OCI-LY7 (cell line): ENCODE measurements around the gene YY1. TPM values are rescaled to one million over a fixed set of nuclear protein-coding genes. Genes with fewer than 3 reads are reported as not detected.

Experiments
- BruUV-seq: library from RNA; stranded (reverse); fragments of 400-500 nt; replicated peaks from 2 replicates; lab custom pipeline; 2021; lab: Mats Ljungman, UMichigan
- CTCF ChIA-PET: fragments of 300-600 bp; sonication (Branson Sonifier 250); formaldehyde crosslinking; loops from one replicate; lab custom pipeline; 2022; ENCODE audit warnings: antibody characterized with exemption; ENCODE audit not compliant: unreplicated experiment; lab: Charles Lee
- POLR2A ChIA-PET: fragments of 300-600 bp; sonication (Branson Sonifier 250); formaldehyde crosslinking; loops from one replicate; lab custom pipeline; 2022; ENCODE audit warnings: antibody characterized with exemption; lab: Charles Lee
- DNase-seq: peaks from one replicate; pipeline ENCODE4 v3.0.0-alpha.2; 2015; ENCODE audit warnings: low spot score
- H2AFZ ChIP-seq: fragments of 200-600 bp; sonication (generic), shearing (Covaris generic); 2 replicates; pipeline ENCODE4 v1.6.1; 2014; ENCODE audit warnings: mild to moderate bottlenecking, antibody characterized with exemption, low read length, moderate library complexity
- H3K27ac ChIP-seq: fragments of 200-600 bp; sonication (generic); 2 replicates; pipeline ENCODE4 v1.5.1; 2014; ENCODE audit warnings: mixed run types, low read depth, mild to moderate bottlenecking, moderate library complexity, low read length, inconsistent platforms; ENCODE audit not compliant: poor library complexity, severe bottlenecking
- H3K36me3 ChIP-seq: fragments of 200-600 bp; sonication (generic); 2 replicates; pipeline ENCODE4 v1.6.1; 2014; ENCODE audit warnings: mild to moderate bottlenecking, antibody characterized with exemption, low read length, moderate library complexity, mixed read lengths; ENCODE audit not compliant: insufficient read depth
- H3K4me1 ChIP-seq: fragments of 200-600 bp; sonication (generic); 2 replicates; pipeline ENCODE4 v1.5.1; 2014; ENCODE audit warnings: mild to moderate bottlenecking, low read length; ENCODE audit not compliant: insufficient read depth, poor library complexity, severe bottlenecking
- H3K4me2 ChIP-seq: fragments of 200-600 bp; sonication (generic); 2 replicates; pipeline ENCODE4 v1.6.1; 2014; ENCODE audit warnings: mild to moderate bottlenecking, low read length
- H3K4me3 ChIP-seq: fragments of 200-600 bp; sonication (generic); 2 replicates; pipeline ENCODE4 v1.5.1; 2014; ENCODE audit warnings: mild to moderate bottlenecking, low read depth, low read length; ENCODE audit not compliant: poor library complexity, severe bottlenecking
- H3K79me2 ChIP-seq: fragments of 200-600 bp; sonication (generic); 2 replicates; pipeline ENCODE4 v1.6.1; 2016; ENCODE audit warnings: low read depth, mild to moderate bottlenecking, low read length, moderate library complexity, mixed read lengths; ENCODE audit not compliant: insufficient read depth
- H3K9me2 ChIP-seq: fragments of 200-600 bp; sonication (generic); 2 replicates; pipeline ENCODE4 v1.6.1; 2016; ENCODE audit warnings: mild to moderate bottlenecking, low read length, mixed read lengths; ENCODE audit not compliant: insufficient read depth
- H3K9me3 ChIP-seq: fragments of 200-600 bp; sonication (generic); 2 replicates; pipeline ENCODE4 v1.6.1; 2014; ENCODE audit warnings: mild to moderate bottlenecking, mixed run types, low read length, mixed read lengths
- H4K20me1 ChIP-seq: fragments of 200-600 bp; sonication (generic); 2 replicates; pipeline ENCODE4 v1.6.1; 2014; ENCODE audit warnings: mild to moderate bottlenecking, antibody characterized with exemption, low read length, moderate library complexity, mixed read lengths; ENCODE audit not compliant: insufficient read depth
- EZH2phosphoT487 ChIP-seq: fragments of 200-600 bp; sonication (generic); IDR thresholded peaks from 2 replicates; pipeline ENCODE4 v1.6.1; 2018; ENCODE audit warnings: low read depth, borderline replicate concordance, mild to moderate bottlenecking, mixed run types, antibody characterized with exemption, low read length, moderate library complexity, mixed read lengths
- intact Hi-C: fragments of 100-400 bp; cut with micrococcal nuclease; formaldehyde crosslinking; loops from one replicate; pipeline ENCODE4 v1.10.0; 2022; ENCODE audit not compliant: unreplicated experiment
- total RNA-seq, 2 experiments: library from RNA; depleted of rRNA in 1 of 2; stranded (reverse); fragments of >200 nt in 1 of 2; shearing (Covaris generic) in 1 of 2; gene quantifications; 2 replicates each; pipeline ENCODE4 v1.2.3, GENCODE V29; 2014 to 2022
- TF ChIP-seq, protein P1 (sequence below): fragments of 200-600 bp; sonication (generic); conservative IDR thresholded peaks from 2 replicates; pipeline ENCODE4 v1.5.1; 2014; ENCODE audit warnings: mild to moderate bottlenecking, antibody characterized with exemption, low read length, moderate library complexity, mixed read lengths

Gene YY1
- total RNA-seq, 2 experiments from 2014 or later = 59.9 to 140 TPM

- ChIA-PET CTCF (no interaction called here), POLR2A (interaction anchor here (0.8 kb wide), 1 partner anchor 51 kb away, joined by 3 read pairs; no protein-coding TSS in a partner anchor)
- intact Hi-C loops = no loop called here
- Histone ChIP-seq H3K79me2 (no peaks in the 10 kb centered on the region), H3K27ac (no peak overlapping the region), H2AFZ (no peak overlapping the region), H3K9me3 (no peaks in the 10 kb centered on the region), H3K9me2 (no peaks in the 10 kb centered on the region), H3K4me2 (peak overlapping the region; percentile 25; the same call in 1 of the 2 replicates), H4K20me1 (no peaks in the 10 kb centered on the region), H3K36me3 (no peaks in the 10 kb centered on the region), H3K4me3 (no peak overlapping the region), H3K4me1 (peaks cover 17% of the 10 kb centered on the region)
- peak; percentile 72 for DNase-seq
- TF ChIP-seq, protein P1, sequence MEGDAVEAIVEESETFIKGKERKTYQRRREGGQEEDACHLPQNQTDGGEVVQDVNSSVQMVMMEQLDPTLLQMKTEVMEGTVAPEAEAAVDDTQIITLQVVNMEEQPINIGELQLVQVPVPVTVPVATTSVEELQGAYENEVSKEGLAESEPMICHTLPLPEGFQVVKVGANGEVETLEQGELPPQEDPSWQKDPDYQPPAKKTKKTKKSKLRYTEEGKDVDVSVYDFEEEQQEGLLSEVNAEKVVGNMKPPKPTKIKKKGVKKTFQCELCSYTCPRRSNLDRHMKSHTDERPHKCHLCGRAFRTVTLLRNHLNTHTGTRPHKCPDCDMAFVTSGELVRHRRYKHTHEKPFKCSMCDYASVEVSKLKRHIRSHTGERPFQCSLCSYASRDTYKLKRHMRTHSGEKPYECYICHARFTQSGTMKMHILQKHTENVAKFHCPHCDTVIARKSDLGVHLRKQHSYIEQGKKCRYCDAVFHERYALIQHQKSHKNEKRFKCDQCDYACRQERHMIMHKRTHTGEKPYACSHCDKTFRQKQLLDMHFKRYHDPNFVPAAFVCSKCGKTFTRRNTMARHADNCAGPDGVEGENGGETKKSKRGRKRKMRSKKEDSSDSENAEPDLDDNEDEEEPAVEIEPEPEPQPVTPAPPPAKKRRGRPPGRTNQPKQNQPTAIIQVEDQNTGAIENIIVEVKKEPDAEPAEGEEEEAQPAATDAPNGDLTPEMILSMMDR = no peak
- no peak for TF ChIP-seq EZH2phosphoT487
- no TSS peak for BruUV-seq
Measured at GRCh38 chr14:100297320-100298300, 58.7 kb downstream of the YY1 start.

GRCh38 chr14:100298551-100299237 lies 59.8 kb downstream of the YY1 start:
- peak; percentile 27 for DNase-seq
- Histone ChIP-seq H3K9me2 (no peaks in the 10 kb centered on the region), H3K4me1 (peaks cover 17% of the 10 kb centered on the region), H3K4me3 (no peak overlapping the region), H3K4me2 (no peak overlapping the region), H4K20me1 (no peaks in the 10 kb centered on the region), H3K79me2 (no peaks in the 10 kb centered on the region), H3K9me3 (no peaks in the 10 kb centered on the region), H3K36me3 (no peaks in the 10 kb centered on the region), H2AFZ (no peak overlapping the region), H3K27ac (no peak overlapping the region)
- ChIA-PET CTCF (no interaction called here), POLR2A (no interaction called here)
- no TSS peak for BruUV-seq
- intact Hi-C loops = no loop called here
- no peak for TF ChIP-seq EZH2phosphoT487
- TF ChIP-seq, protein P1 = no peak
